IMR-90 (cell line): ENCODE measurements around the gene HASPIN. TPM values are rescaled to one million over a fixed set of nuclear protein-coding genes. Genes with fewer than 3 reads are reported as not detected.

Source experiments
- ATAC-seq: fragments of 200-7000 bp; cut with Tn5 transposase; 2 replicates; pipeline ENCODE4 v1.9.1; 2020; ENCODE audit warnings: low read depth, mild to moderate bottlenecking, moderate library complexity
- BruUV-seq: library from RNA; stranded (reverse); fragments of 400-500 nt; replicated peaks from 2 replicates; lab custom pipeline; 2021; lab: Mats Ljungman, UMichigan
- CTCF ChIA-PET: fragments of 300-600 bp; formaldehyde crosslinking; extraction: SDS; loops from one replicate; lab custom pipeline; 2021; ENCODE audit warnings: antibody characterized with exemption; lab: Yijun Ruan, JAX
- POLR2A ChIA-PET: fragments of 300-600 bp; sonication (Branson Sonifier 250); formaldehyde crosslinking; loops from one replicate; lab custom pipeline; 2022; ENCODE audit warnings: antibody characterized with exemption; ENCODE audit not compliant: unreplicated experiment; lab: Charles Lee
- DNase-seq: peaks from one replicate; pipeline ENCODE4 v3.0.0; 2013
- H2AFZ ChIP-seq: replicated peaks from 2 replicates; pipeline ENCODE3; 2013; ENCODE audit warnings: low read length, mild to moderate bottlenecking; ENCODE audit not compliant: poor library complexity
- H2AK5ac ChIP-seq: 2 replicates; pipeline ENCODE4 v1.6.1; 2013; ENCODE audit warnings: low read depth, low read length, inconsistent platforms
- H2AK9ac ChIP-seq: replicated peaks from 2 replicates; pipeline ENCODE3; 2013; ENCODE audit warnings: mild to moderate bottlenecking, low read depth, low read length, moderate library complexity; ENCODE audit not compliant: poor library complexity
- H2BK120ac ChIP-seq: 2 replicates; pipeline ENCODE4 v1.6.1; 2013; ENCODE audit warnings: low read depth, low read length, inconsistent platforms
- H2BK15ac ChIP-seq: 3 replicates; pipeline ENCODE4 v1.6.1; 2013; ENCODE audit warnings: low read depth, low read length, inconsistent platforms
- H2BK20ac ChIP-seq: 2 replicates; pipeline ENCODE4 v1.6.1; 2013; ENCODE audit warnings: low read depth, mild to moderate bottlenecking, inconsistent platforms, low read length, moderate library complexity
- H2BK5ac ChIP-seq: 2 replicates; pipeline ENCODE4 v1.6.1; 2013; ENCODE audit warnings: mild to moderate bottlenecking, low read depth, low read length, inconsistent platforms; ENCODE audit not compliant: poor library complexity, severe bottlenecking
- H3K14ac ChIP-seq: replicated peaks from 2 replicates; pipeline ENCODE4 v1.6.1; 2013; ENCODE audit warnings: low read depth, low read length, inconsistent platforms
- H3K18ac ChIP-seq: 2 replicates; pipeline ENCODE4 v1.6.1; 2013; ENCODE audit warnings: low read depth, low read length, control low read depth
- H3K23ac ChIP-seq: 2 replicates; pipeline ENCODE4 v1.6.1; 2013; ENCODE audit warnings: low read depth, low read length, inconsistent platforms
- H3K27ac ChIP-seq: 2 replicates; pipeline ENCODE4 v1.5.1; 2013; ENCODE audit warnings: mild to moderate bottlenecking, control low read depth, low read length; ENCODE audit not compliant: insufficient read depth
- H3K27me3 ChIP-seq: 2 replicates; pipeline ENCODE4 v1.6.1; 2013; ENCODE audit warnings: low read length; ENCODE audit not compliant: control insufficient read depth, insufficient read depth
- H3K36me3 ChIP-seq: 2 replicates; pipeline ENCODE4 v1.6.1; 2013; ENCODE audit warnings: low read length, mixed read lengths; ENCODE audit not compliant: control insufficient read depth, insufficient read depth
- H3K4ac ChIP-seq: 2 replicates; pipeline ENCODE4 v1.6.1; 2013; ENCODE audit warnings: low read depth, low read length, inconsistent platforms
- H3K4me1 ChIP-seq: 2 replicates; pipeline ENCODE4 v1.6.1; 2013; ENCODE audit warnings: low read length, mixed read lengths; ENCODE audit not compliant: control insufficient read depth, insufficient read depth
- H3K4me2 ChIP-seq: 2 replicates; pipeline ENCODE4 v1.6.1; 2013; ENCODE audit warnings: low read depth, mild to moderate bottlenecking, control low read depth, low read length, moderate library complexity
- H3K4me3 ChIP-seq: 2 replicates; pipeline ENCODE4 v1.5.1; 2013; ENCODE audit warnings: low read depth, mild to moderate bottlenecking, control low read depth, low read length, moderate library complexity; ENCODE audit not compliant: insufficient read depth
- H3K56ac ChIP-seq: 2 replicates; pipeline ENCODE4 v1.6.1; 2013; ENCODE audit warnings: low read length, inconsistent platforms; ENCODE audit not compliant: insufficient read depth; ENCODE audit errors: extremely low read depth
- H3K79me1 ChIP-seq, 2 experiments: 2 replicates each; pipeline ENCODE4 v1.6.1; 2013; ENCODE audit warnings: low read length in 2 of 2, inconsistent platforms in 1 of 2, low read depth in 1 of 2
- H3K9ac ChIP-seq: 2 replicates; pipeline ENCODE4 v1.6.1; 2013; ENCODE audit warnings: low read depth, low read length, control low read depth
- H3K9me1 ChIP-seq: 2 replicates; pipeline ENCODE4 v1.6.1; 2013; ENCODE audit warnings: low read length, inconsistent platforms; ENCODE audit not compliant: insufficient read depth
- H3K9me3 ChIP-seq: 2 replicates; pipeline ENCODE4 v1.6.1; 2013; ENCODE audit warnings: low read length; ENCODE audit not compliant: control insufficient read depth, insufficient read depth
- H4K20me1 ChIP-seq: 2 replicates; pipeline ENCODE4 v1.6.1; 2013; ENCODE audit warnings: low read length, inconsistent platforms; ENCODE audit not compliant: insufficient read depth
- H4K5ac ChIP-seq: 2 replicates; pipeline ENCODE4 v1.6.1; 2013; ENCODE audit warnings: mild to moderate bottlenecking, low read depth, low read length, control low read depth
- H4K8ac ChIP-seq, 2 experiments: 2 replicates each; pipeline ENCODE4 v1.6.1; 2013; ENCODE audit warnings: low read depth in 2 of 2, low read length in 2 of 2, control low read depth in 1 of 2, inconsistent platforms in 1 of 2
- H4K91ac ChIP-seq: 2 replicates; pipeline ENCODE4 v1.6.1; 2013; ENCODE audit warnings: low read depth, low read length, inconsistent platforms; ENCODE audit not compliant: insufficient read depth
- BHLHE40 ChIP-seq: fragments of 150-350 bp; IDR thresholded peaks from 2 replicates; pipeline ENCODE4 v1.6.1; 2016; ENCODE audit warnings: mild to moderate bottlenecking, low read depth, low read length
- CHD1 ChIP-seq: IDR thresholded peaks from 2 replicates; pipeline ENCODE4 v1.6.1; 2012; ENCODE audit warnings: low read depth, low read length, improper control_type of control experiment
- MAFK ChIP-seq: IDR thresholded peaks from 2 replicates; pipeline ENCODE4 v1.6.1; 2012; ENCODE audit warnings: low read depth, low read length, improper control_type of control experiment
- MAZ ChIP-seq: IDR thresholded peaks from 2 replicates; pipeline ENCODE4 v1.6.1; 2012; ENCODE audit warnings: low read depth, mild to moderate bottlenecking, low read length, improper control_type of control experiment, moderate library complexity, borderline replicate concordance
- MXI1 ChIP-seq: IDR thresholded peaks from 2 replicates; pipeline ENCODE4 v1.6.1; 2012; ENCODE audit warnings: low read depth, mild to moderate bottlenecking, low read length, moderate library complexity, borderline replicate concordance
- POLR2A ChIP-seq: IDR thresholded peaks from 2 replicates; pipeline ENCODE4 v1.6.1; 2012; ENCODE audit warnings: mild to moderate bottlenecking, low read depth, low read length
- RCOR1 ChIP-seq: IDR thresholded peaks from 2 replicates; pipeline ENCODE4 v1.6.1; 2012; ENCODE audit warnings: mild to moderate bottlenecking, low read length, improper control_type of control experiment; ENCODE audit not compliant: insufficient replicate concordance
- RFX5 ChIP-seq: IDR thresholded peaks from 2 replicates; pipeline ENCODE4 v1.8.0; 2012; ENCODE audit warnings: low read depth, mild to moderate bottlenecking, low read length, moderate library complexity
- SMC3 ChIP-seq: fragments of 150-350 bp; IDR thresholded peaks from 2 replicates; pipeline ENCODE4 v1.6.1; 2016; ENCODE audit warnings: low read depth, mild to moderate bottlenecking, antibody characterized with exemption, low read length, moderate library complexity
- WGBS, 2 experiments: methylation state at CpG; one replicate each; pipeline versions ENCODE4 v1.1.5 to v1.1.7; 2013; ENCODE audit warnings: missing lambda C conversion rate in 2 of 2; ENCODE audit not compliant: insufficient read length in 1 of 2; ENCODE audit errors: extremely low coverage in 2 of 2; 5-methylcytosine and 5-hydroxymethylcytosine counted together
- dilution Hi-C: fragments of 300-500 bp; cut with HindIII; formaldehyde crosslinking; loops from one replicate; pipeline ENCODE4 v1.14.3; 2018; ENCODE audit warnings: low sequenced_read_pairs; ENCODE audit not compliant: unreplicated experiment
- in situ Hi-C: fragments of 300-500 bp; cut with MboI; formaldehyde crosslinking; loops from 3 replicates; pipeline ENCODE4 v1.14.3; 2019; ENCODE audit warnings: low sequenced_read_pairs, inconsistent platforms, mixed read lengths
- intact Hi-C: fragments of 100-400 bp; cut with micrococcal nuclease; formaldehyde crosslinking; loops from 2 replicates; pipeline ENCODE4 v1.10.0; 2022
- polyA plus RNA-seq, 3 experiments: library from polyadenylated mRNA; depleted of rRNA; stranded (reverse); fragments of >200 nt; gene quantifications; 2 replicates each; pipeline ENCODE4 v1.2.3, GENCODE V29; 2012; ENCODE audit warnings: low replicate concordance in 1 of 3
- total RNA-seq: library from RNA; depleted of rRNA; stranded (reverse); fragments of >200 nt; gene quantifications from 2 replicates; pipeline ENCODE4 v1.2.3, GENCODE V29; 2012
- TF ChIP-seq, protein P1 (sequence below): fragments of 150-350 bp; IDR thresholded peaks from 2 replicates; pipeline ENCODE4 v1.6.1; 2017; ENCODE audit warnings: mild to moderate bottlenecking, antibody characterized with exemption, low read length, low read depth
- TF ChIP-seq, protein P2 (sequence below): fragments of 150-350 bp; IDR thresholded peaks from 2 replicates; pipeline ENCODE4 v1.6.1; 2016; ENCODE audit warnings: low read depth, mild to moderate bottlenecking, low read length, moderate library complexity, borderline replicate concordance
- TF ChIP-seq, protein P3 (sequence below): conservative IDR thresholded peaks from 2 replicates; pipeline ENCODE4 v1.5.1; 2012; ENCODE audit warnings: mild to moderate bottlenecking, low read depth, low read length, improper control_type of control experiment

The HASPIN gene
- total and polyA plus RNA-seq, 2 of the 4 experiments (the other 2 are of a cell fraction): 2.2 to 4.3 TPM

DNA sequence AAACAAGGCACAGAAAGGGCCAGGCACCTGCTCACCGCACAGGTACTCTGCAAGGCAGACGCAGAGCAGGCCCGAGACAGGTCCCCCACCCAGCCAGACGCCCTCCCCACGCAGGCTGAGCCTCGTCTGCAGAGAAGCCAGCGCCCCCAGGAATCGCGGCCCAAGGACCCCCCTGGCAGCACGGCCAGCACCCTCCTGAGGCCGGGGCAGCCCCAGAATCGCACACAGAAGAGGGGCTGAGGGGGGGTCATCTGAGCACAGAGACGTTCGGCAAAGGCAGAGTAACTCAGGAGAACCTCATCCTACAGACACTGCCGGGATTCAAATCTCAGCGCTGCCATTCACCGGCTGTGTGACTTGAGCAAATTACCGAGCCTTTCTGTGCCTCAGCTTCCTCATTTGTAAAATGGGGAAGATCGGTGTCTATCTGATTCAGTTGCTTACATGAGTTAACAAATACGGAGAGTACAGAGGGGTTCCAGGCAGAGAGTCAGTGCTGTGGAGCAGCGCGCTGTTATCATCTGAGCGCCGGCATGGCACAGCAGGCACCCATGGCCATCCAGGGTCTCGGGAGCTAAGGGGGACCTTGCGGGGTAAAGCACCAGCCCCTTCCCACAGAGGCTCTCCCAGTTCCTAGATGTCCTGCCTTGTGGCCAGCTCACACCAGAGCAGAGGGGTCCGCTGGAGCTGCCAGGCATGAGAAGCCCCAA is 44.7 kb upstream of the HASPIN start:
- Histone ChIP-seq H4K20me1 (no peaks in the 10 kb centered on the region), H2AK5ac (no peak overlapping the region), H3K14ac (no peak overlapping the region), H3K9ac (no peak overlapping the region), H2BK120ac (no peak overlapping the region), H3K4me1 (no peaks in the 10 kb centered on the region), H3K27me3 (peaks cover 2% of the 10 kb centered on the region; the same call in 1 of the 2 replicates), H3K23ac (no peak overlapping the region), H3K4ac (no peak overlapping the region), H2AK9ac (no peak overlapping the region), H2BK15ac (no peak overlapping the region), H3K18ac (no peak overlapping the region), H3K56ac (no peak overlapping the region), H3K4me2 (no peak overlapping the region), H2BK5ac (no peak overlapping the region), H4K91ac (no peak overlapping the region), H2AFZ (no peak overlapping the region), H3K9me1 (no peaks in the 10 kb centered on the region), H4K8ac (no peak overlapping the region), H3K4me3 (no peak overlapping the region), H3K79me1 (no peaks in the 10 kb centered on the region), H3K27ac (no peak overlapping the region), H3K9me3 (no peaks in the 10 kb centered on the region), H2BK20ac (no peak overlapping the region), H3K36me3 (no peaks in the 10 kb centered on the region), H4K5ac (no peak overlapping the region)
- TF ChIP-seq CHD1 (no peak), POLR2A (no peak), RCOR1 (no peak), MXI1 (no peak), BHLHE40 (no peak), SMC3 (no peak), MAFK (no peak), MAZ (no peak), RFX5 (no peak)
- TF ChIP-seq, protein P1, sequence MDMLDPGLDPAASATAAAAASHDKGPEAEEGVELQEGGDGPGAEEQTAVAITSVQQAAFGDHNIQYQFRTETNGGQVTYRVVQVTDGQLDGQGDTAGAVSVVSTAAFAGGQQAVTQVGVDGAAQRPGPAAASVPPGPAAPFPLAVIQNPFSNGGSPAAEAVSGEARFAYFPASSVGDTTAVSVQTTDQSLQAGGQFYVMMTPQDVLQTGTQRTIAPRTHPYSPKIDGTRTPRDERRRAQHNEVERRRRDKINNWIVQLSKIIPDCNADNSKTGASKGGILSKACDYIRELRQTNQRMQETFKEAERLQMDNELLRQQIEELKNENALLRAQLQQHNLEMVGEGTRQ: no peak
- TF ChIP-seq, protein P2, sequence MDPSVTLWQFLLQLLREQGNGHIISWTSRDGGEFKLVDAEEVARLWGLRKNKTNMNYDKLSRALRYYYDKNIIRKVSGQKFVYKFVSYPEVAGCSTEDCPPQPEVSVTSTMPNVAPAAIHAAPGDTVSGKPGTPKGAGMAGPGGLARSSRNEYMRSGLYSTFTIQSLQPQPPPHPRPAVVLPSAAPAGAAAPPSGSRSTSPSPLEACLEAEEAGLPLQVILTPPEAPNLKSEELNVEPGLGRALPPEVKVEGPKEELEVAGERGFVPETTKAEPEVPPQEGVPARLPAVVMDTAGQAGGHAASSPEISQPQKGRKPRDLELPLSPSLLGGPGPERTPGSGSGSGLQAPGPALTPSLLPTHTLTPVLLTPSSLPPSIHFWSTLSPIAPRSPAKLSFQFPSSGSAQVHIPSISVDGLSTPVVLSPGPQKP: no peak
- TF ChIP-seq, protein P3, sequence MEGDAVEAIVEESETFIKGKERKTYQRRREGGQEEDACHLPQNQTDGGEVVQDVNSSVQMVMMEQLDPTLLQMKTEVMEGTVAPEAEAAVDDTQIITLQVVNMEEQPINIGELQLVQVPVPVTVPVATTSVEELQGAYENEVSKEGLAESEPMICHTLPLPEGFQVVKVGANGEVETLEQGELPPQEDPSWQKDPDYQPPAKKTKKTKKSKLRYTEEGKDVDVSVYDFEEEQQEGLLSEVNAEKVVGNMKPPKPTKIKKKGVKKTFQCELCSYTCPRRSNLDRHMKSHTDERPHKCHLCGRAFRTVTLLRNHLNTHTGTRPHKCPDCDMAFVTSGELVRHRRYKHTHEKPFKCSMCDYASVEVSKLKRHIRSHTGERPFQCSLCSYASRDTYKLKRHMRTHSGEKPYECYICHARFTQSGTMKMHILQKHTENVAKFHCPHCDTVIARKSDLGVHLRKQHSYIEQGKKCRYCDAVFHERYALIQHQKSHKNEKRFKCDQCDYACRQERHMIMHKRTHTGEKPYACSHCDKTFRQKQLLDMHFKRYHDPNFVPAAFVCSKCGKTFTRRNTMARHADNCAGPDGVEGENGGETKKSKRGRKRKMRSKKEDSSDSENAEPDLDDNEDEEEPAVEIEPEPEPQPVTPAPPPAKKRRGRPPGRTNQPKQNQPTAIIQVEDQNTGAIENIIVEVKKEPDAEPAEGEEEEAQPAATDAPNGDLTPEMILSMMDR: no peak
- CTCF ChIA-PET: interaction anchor here (0.6 kb wide), 1 partner anchor 106 kb away, joined by 5 read pairs; no protein-coding TSS in a partner anchor
- POLR2A ChIA-PET: no interaction called here
- in situ Hi-C loops (no loop called here), intact Hi-C loops (no loop called here), dilution Hi-C loops (no loop called here)
- no peak for ATAC-seq
- DNase-seq: no peak
- no TSS peak for BruUV-seq
- 88% methylated on average over 6 of the region's 27 CpGs; no CpG with 5 or more reads in 1 of the 2 experiments for WGBS, 2 experiments
